EL (cell line): ENCODE data around the gene CENPK.
"Not testable (repeated sequence)": the region's sequence is repeated elsewhere in the genome, so short reads cannot be mapped to it uniquely, and the experiment has no call there.

Source experiments
- DNase-seq: peaks from one replicate; pipeline ENCODE4 v3.0.0-alpha.2; 2016

CENPK gene

GRCh38 chr5:65562731-65563701 is at the start of gene CENPK, which contains the start of gene PPWD1:
Gene CENPK (minus strand): TSS chr5:65563168. CDS start chr5:65554907, 8,261 bp downstream.
Gene PPWD1 (plus strand): TSS chr5:65563296. CDS start chr5:65563311, 15 bp downstream.
- peak; percentile 97 for DNase-seq

GRCh38 chr5:65612298-65612907 is 49.4 kb upstream of the CENPK start:
- no peak for DNase-seq

- DNase-seq: no peak
These were observed 48.6 kb upstream of the CENPK start for GRCh38 chr5:65611524-65611923.

- DNase-seq: not testable (repeated sequence)
These were observed 38.8 kb upstream of the CENPK start for GRCh38 chr5:65601761-65602160.

GRCh38 chr5:65588694-65589093 is 25.7 kb upstream of the CENPK start:
- DNase-seq: no peak

GRCh38 chr5:65577141-65577540 is 14.2 kb upstream of the CENPK start:
- no peak for DNase-seq

- DNase-seq: no peak
These were observed 7.7 kb upstream of the CENPK start for GRCh38 chr5:65570598-65571226.

GRCh38 chr5:65566505-65566904 is 3.5 kb upstream of the CENPK start:
- no peak for DNase-seq

- DNase-seq: no peak
These were observed 809 bp upstream of the CENPK start for GRCh38 chr5:65563777-65564176.

- DNase-seq: no peak
These were observed 6.2 kb downstream of the CENPK start for GRCh38 chr5:65556718-65557117.

- DNase-seq: no peak
These were observed 6.8 kb downstream of the CENPK start for GRCh38 chr5:65556181-65556580.

GRCh38 chr5:65555287-65555686 is 7.7 kb downstream of the CENPK start:
- peak; percentile 4 for DNase-seq

GRCh38 chr5:65553941-65554340 is 9.0 kb downstream of the CENPK start:
- no peak for DNase-seq

GRCh38 chr5:65548281-65548680 is 14.7 kb downstream of the CENPK start:
- DNase-seq: no peak

- no peak for DNase-seq
These were observed 16.8 kb downstream of the CENPK start for GRCh38 chr5:65546141-65546540.

- no peak for DNase-seq
These were observed 18.5 kb downstream of the CENPK start for GRCh38 chr5:65544473-65544872.

GRCh38 chr5:65539827-65540226 is 23.1 kb downstream of the CENPK start:
- DNase-seq: no peak

GRCh38 chr5:65535529-65535987 is 27.4 kb downstream of the CENPK start:
- DNase-seq: no peak

- DNase-seq: no peak
These were observed 32.1 kb downstream of the CENPK start for GRCh38 chr5:65530904-65531303.

GRCh38 chr5:65525726-65526125 is 37.2 kb downstream of the CENPK start:
- no peak for DNase-seq

GRCh38 chr5:65512170-65512937 is 50.6 kb downstream of the CENPK start:
- DNase-seq: no peak

- no peak for DNase-seq
These were observed 54.0 kb downstream of the CENPK start for GRCh38 chr5:65508978-65509377.

GRCh38 chr5:65506961-65507360 is 56.0 kb downstream of the CENPK start:
- DNase-seq: peak; percentile 53
